ENCODE results near the gene KIF1A. TPM values are rescaled to one million over a fixed set of nuclear protein-coding genes. Genes with fewer than 3 reads are reported as not detected.
"Not testable (repeated sequence)": the region's sequence is repeated elsewhere in the genome, so short reads cannot be mapped to it uniquely, and the experiment has no call there.

The KIF1A gene
- total RNA-seq, 1 donor from 2014 or later: 29.9 TPM

DNA sequence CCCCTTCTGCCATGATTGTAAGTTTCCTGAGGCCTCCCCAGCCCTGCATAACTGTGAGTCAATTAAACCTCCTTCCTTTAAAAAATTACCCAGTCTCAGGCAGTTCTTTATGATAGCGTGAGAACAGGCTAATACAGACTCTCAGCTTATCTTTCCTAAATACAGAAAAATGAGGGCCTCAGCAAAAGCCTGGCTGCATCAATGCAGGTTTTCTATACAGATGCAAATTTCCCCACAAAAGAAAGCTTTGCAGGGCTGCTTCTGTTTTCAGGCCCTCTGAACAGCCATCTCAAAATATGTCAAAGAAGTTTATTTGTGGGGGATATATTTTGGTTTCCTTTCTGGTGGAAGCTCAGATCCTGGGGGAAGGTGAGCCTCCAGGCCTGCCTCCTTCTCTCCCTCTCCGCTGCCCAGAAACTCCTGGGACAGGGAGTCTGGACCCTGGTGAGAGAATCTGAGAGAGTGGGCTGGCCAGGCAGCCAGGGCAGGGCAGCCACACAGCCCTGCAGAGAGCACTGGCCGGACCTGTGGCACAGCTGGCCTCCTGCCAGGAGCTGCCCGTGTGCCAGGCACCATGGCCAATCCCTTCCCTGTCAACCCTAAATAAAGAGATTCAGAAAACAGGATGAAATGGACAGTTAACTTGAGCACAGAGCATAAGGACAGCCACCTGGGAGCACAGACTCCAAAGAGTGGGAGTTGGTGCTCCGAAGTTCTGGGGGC, 27.0 kb upstream of the KIF1A start:
- H3K4me2 ChIP-seq: no peak overlapping the region
- H3K4me1 ChIP-seq: peaks cover 9% of the 10 kb centered on the region
- TF ChIP-seq EZH2 (IDR thresholded peaks at IDR 0.05): no peak
- TF ChIP-seq CTCF (IDR thresholded peaks at IDR 0.05): no peak
- TF ChIP-seq EZH2phosphoT487 (IDR thresholded peaks at IDR 0.05): no peak
- H3K27ac Mint-ChIP-seq: no peak overlapping the region
- no peak overlapping the region for H3K9ac ChIP-seq
- peaks cover 21% of the 10 kb centered on the region for H3K27me3 Mint-ChIP-seq (ENCODE audit: insufficient read depth, low read depth)
- H3K27ac ChIP-seq: no peak overlapping the region
- no peak for DNase-seq (ENCODE audit: low spot score)
- H3K9me3 Mint-ChIP-seq: peaks cover 2% of the 10 kb centered on the region
- peaks cover 5% of the 10 kb centered on the region for H4K20me1 ChIP-seq (ENCODE audit: low read depth)
- H3K27me3 ChIP-seq: no peaks in the 10 kb centered on the region
- no peaks in the 10 kb centered on the region for H3K79me2 ChIP-seq (ENCODE audit: low read depth)
- H2AFZ ChIP-seq (replicated peaks): no peak overlapping the region
- no peaks in the 10 kb centered on the region for H3K36me3 Mint-ChIP-seq
- H3K4me3 ChIP-seq: no peak overlapping the region
- H3K4me3 Mint-ChIP-seq: no peak overlapping the region
- H3K36me3 ChIP-seq: no peaks in the 10 kb centered on the region
- H3F3A ChIP-seq (ENCODE audit: low read depth): peaks cover 18% of the 10 kb centered on the region
- H3K4me1 Mint-ChIP-seq: peaks cover 15% of the 10 kb centered on the region
- H3K9me3 ChIP-seq (ENCODE audit: low read depth): no peaks in the 10 kb centered on the region

- H3K4me1 ChIP-seq; H3K4me2 ChIP-seq; H3K4me3 Mint-ChIP-seq; H3K4me3 ChIP-seq; H3K27ac ChIP-seq; H3K27me3 ChIP-seq; H3K4me1 Mint-ChIP-seq; H4K20me1 ChIP-seq (ENCODE audit: low read depth); H3K27ac Mint-ChIP-seq; H3K9me3 ChIP-seq (ENCODE audit: low read depth); H3K9me3 Mint-ChIP-seq; H3K9ac ChIP-seq; H3K36me3 Mint-ChIP-seq; H3K36me3 ChIP-seq; H2AFZ ChIP-seq (replicated peaks); DNase-seq (ENCODE audit: low spot score); H3K79me2 ChIP-seq (ENCODE audit: low read depth): not testable (repeated sequence)
- H3F3A ChIP-seq (ENCODE audit: low read depth): peaks cover 10% of the 10 kb centered on the region
- peaks cover 21% of the 10 kb centered on the region for H3K27me3 Mint-ChIP-seq (ENCODE audit: insufficient read depth, low read depth)
These were observed 26.3 kb upstream of the KIF1A start for GRCh38 chr2:240846309-240846708.

GRCh38 chr2:240840435-240841060, 20.5 kb upstream of the KIF1A start:
- H3K27me3 Mint-ChIP-seq (ENCODE audit: insufficient read depth, low read depth): peaks cover 18% of the 10 kb centered on the region
- Histone ChIP-seq H3K79me2 (ENCODE audit: low read depth) (no peaks in the 10 kb centered on the region), H3K4me3 (no peak overlapping the region), H4K20me1 (ENCODE audit: low read depth) (no peaks in the 10 kb centered on the region), H3K27me3 (no peaks in the 10 kb centered on the region), H2AFZ (replicated peaks) (no peak overlapping the region), H3K9ac (no peak overlapping the region), H3K9me3 (ENCODE audit: low read depth) (no peaks in the 10 kb centered on the region), H3K4me1 (no peaks in the 10 kb centered on the region), H3K4me2 (no peak overlapping the region), H3F3A (ENCODE audit: low read depth) (peaks cover 6% of the 10 kb centered on the region), H3K27ac (no peak overlapping the region), H3K36me3 (no peaks in the 10 kb centered on the region)
- DNase-seq (ENCODE audit: low spot score): peak; percentile 81
- H3K9me3 Mint-ChIP-seq: peaks cover 2% of the 10 kb centered on the region
- H3K4me3 Mint-ChIP-seq: no peak overlapping the region
- H3K4me1 Mint-ChIP-seq: peaks cover 11% of the 10 kb centered on the region
- H3K27ac Mint-ChIP-seq: no peak overlapping the region
- TF ChIP-seq CTCF (IDR thresholded peaks at IDR 0.05) (peak; percentile 54), EZH2phosphoT487 (IDR thresholded peaks at IDR 0.05) (no peak), EZH2 (IDR thresholded peaks at IDR 0.05) (no peak)
- no peaks in the 10 kb centered on the region for H3K36me3 Mint-ChIP-seq
